NCI-H2081 (cell line): ENCODE data around the gene RAC3.

Experiments
- DNase-seq, 2 experiments: peaks; one replicate each; lab custom pipeline; 2025; lab: John Stamatoyannopoulos, UW

Gene RAC3

GRCh38 chr17:82012640-82013295, 18.7 kb upstream of the RAC3 start:
- DNase-seq = no peak

DNA sequence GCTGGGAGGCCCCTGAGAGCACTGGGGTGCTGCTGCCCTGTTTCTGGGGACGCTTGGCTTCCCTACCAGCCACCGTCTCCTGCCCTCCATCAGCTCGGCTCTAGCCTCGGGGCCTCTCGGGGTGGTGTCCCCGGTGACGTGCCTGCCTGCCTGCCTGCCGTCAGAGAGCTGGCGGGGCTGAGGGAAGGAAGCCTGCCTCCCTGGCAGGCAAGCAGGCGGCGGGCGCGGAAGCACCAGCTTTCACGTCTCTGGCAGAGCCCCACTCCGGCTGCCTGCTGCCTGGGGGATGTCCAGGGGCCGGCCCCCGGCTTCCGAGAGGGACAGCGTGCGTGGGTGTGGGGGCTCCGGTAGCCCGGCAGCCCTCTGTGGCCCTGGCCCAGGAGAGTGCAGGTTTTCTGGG, 18.1 kb upstream of the RAC3 start:
- no peak for DNase-seq

DNA sequence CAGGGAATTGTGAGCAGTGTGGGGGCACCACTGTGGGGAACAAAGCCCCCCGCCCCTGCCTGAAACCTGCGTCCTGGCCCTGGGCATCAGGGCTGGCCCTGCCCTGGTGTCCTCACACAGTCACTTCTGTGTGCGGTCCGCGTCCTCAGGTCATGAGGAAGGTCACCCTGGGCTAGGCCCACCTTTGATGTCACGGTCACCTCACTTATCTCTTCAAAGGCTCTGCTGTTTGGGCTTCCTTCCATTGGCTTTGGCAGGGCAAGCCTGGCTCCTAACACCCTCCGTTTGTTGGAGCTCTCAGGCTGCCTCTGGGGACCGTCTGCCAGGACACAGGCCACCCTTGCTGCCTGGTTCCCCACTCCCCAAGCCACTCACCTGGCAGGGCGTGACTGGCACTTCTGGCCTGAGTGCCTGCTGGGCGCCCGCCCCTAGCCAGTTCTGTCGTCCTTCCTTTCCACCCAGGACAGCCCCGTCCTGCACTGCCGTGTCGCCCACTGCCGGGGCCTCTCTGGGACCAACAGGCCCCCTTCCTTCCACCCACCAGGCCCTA, 17.6 kb upstream of the RAC3 start:
- DNase-seq = no peak

GRCh38 chr17:82014432-82014831, 17.0 kb upstream of the RAC3 start:
- DNase-seq = peak; percentile 43 to 55

GRCh38 chr17:82014971-82015310, 16.5 kb upstream of the RAC3 start:
- no peak for DNase-seq

GRCh38 chr17:82015311-82015971, 16.0 kb upstream of the RAC3 start:
- DNase-seq = no peak

GRCh38 chr17:82016061-82016874, 15.2 kb upstream of the RAC3 start:
- DNase-seq = no peak

DNA sequence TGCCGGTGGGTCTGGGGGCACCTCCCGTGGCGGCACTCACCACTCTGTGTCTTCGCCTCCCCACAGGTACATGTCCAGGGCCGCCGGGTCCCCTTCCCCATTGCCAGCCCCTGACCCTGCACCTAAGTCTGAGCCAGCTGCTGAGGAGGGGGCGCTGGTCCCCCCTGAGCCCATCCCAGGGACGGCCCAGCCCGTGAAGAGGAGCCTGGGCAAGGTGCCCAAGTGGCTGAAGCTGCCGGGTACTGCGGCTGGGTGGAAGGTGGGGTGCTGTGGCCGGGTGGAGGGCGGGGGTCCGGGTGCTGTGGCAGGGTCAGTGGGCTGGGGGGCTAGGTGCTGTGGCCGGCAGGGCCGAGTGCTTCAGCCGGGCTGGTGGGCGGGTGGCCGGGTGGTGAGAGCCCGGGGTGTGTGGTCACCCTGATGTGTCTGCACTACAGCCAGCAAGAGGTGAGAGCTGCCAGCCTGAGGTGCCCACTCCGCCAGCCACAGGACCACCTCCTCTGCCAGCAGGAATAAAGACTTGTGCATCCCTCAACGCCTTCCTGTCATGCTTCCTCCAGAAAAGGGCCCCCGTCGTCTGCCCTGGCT, 14.5 kb upstream of the RAC3 start:
- DNase-seq = no peak

DNA sequence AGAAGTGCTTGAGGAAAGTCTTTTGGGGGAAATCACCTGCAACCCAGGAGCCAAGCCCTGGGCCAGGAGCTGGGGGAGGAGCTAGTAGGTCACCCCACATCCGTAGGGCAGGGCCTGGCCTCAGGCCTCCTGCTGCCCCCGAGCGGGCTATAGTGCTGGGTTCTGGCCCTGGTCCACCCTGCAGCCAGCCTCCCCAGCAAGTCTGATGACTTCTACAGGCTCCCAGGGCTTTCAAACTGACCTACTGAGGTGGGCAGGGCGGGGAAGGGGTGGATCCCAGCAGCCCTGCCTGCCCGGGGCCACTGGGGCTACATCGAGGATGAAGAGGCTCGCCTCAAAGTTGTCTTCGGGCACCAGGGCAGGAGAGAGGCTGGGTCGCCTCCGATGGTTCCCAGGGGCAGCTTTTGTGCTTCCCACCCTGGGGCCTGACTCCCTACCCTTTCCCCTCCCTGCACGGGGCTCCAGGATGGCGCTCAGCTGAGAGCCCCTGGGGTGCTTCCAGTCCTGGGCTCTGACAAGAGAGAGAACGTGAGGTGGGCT, 13.8 kb upstream of the RAC3 start:
- no peak for DNase-seq

- peak; percentile 70 to 89 for DNase-seq
Measured at GRCh38 chr17:82018152-82018988, 13.1 kb upstream of the RAC3 start.

DNA sequence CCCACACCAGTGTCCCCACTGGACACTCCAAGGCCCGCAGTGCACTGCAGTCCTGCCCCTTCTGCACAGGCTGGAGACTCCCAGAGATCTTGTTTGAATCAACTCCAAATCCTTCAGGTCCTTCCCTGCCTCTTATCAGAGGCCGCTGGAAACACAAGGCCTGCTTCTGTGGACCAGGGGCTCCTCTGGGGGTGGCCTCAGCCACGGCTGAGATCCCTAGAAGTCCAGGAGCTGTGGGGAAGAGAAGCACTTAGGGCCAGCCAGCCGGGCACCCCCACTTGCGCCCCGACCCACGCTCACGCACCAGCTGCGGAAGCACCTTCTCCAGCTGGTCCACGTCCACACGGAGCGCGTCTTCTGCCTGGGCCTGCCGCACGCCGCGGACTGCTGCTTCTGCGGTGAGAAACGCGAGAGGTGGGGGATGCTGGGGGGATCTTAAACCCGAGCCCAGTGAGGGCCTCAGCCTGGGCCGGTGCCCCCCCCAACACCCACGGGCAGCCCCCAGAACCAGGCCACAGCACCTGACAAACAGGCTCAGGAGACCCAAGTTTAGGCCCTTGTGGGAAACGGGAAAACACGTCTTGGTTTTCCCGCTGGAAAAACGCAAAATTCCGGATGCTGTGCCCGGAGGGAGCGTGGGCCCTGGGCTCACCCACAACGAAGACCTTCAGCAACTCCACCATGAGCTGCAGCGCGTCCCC, 12.3 kb upstream of the RAC3 start:
- peak; percentile 28 to 42 for DNase-seq

- DNase-seq = peak; percentile 44 to 48
Measured at GRCh38 chr17:82019690-82020571, 11.5 kb upstream of the RAC3 start.

DNA sequence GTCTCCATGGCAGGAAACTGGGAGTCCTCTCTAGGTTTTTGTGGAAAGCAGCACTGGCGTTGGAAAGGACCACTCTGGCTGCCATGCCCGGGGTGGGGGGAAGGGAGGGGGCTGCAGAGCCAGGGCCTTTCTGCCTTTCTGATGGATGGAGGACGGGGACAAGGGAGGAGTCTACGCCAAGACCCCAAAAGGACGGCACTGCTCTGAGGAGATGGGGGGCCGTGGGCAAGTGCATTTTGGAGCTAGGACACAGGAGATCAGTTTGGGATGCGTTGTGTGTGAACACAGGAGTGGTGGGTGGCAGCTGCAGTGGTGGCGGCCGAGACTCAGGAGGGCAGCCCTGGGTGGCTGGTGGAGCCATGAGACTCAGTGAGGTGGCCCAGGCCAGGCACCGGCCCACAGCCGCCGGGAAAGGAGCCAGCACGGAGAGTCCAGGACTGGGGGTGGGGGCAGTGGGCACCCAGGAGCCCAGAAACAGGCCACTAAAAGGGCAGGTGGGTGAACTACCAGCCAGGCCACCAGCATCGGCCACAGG, 10.8 kb upstream of the RAC3 start:
- no peak for DNase-seq

DNA sequence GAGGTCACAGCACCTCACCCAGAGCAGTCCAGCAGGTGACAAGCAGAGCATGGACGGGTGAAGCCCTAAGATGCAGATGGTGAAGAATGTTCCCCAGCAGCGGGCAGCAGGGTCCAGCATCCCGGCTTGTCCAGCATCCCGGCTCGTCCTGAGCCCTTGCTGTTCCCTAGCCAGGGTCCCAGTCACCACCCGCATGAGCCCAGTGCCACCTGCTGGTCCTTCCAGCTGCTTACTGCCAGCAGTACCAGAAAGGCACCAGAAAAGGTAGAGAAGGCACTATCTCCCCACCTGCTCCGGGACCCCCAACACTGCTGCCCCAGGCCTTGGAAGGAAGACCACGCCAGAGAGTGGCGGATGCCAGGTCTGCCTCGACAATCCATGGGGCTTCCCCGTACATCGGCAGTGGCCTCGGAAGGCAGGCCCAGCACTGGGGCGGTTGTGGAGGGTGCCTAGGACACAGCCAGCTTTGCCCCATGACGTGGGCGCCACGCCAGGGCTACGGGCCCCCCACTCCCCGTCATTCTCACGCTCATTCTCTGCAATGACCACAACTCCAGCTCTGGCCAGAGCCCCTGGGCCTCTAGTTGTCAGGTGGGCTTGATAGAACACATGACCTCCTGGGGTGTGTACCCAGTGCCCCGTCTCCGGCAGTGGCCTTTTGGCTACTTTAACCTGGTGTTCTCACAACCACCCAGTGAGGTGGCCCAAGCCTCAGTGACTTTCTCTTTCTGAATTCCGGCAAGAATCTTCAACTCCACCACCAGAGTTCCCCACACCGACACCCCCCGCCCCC, 10.2 kb upstream of the RAC3 start:
- DNase-seq = peak; percentile 60 to 69

DNA sequence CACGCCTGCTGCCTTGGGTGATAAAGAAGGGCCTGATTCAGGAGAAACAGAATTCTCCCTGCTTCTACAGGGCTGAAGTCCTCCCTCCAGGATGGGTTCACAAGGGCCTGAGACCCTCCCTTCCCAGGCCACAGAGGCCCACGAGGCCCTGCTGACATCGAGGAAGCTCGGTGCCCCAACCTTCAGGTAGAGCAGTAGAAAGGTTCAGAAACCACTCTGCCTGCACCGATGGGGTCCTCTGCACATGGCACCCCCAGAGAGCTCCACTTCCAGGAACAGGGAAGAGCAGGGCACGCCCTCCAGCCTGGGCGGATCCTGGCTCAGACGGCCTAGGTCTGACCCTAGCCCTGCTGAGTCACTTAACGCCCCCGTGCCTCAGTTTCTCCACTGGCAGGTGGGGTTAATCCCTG, 9.6 kb upstream of the RAC3 start:
- peak in 1 of 2 experiments; percentile 31 for DNase-seq

GRCh38 chr17:82022310-82022980, 9.0 kb upstream of the RAC3 start, which contains the start of gene CENPX:
CENPX (minus strand) TSS chr17:82022878; CDS start chr17:82022861, 17 bp downstream.
- no peak for DNase-seq

GRCh38 chr17:82022981-82023446, 8.5 kb upstream of the RAC3 start, which contains the start of gene LRRC45:
LRRC45 (plus strand) TSS chr17:82023305; CDS start chr17:82023644, 339 bp downstream.
- DNase-seq = peak; percentile 100
